A549 treated with RU486 at 1 μM for 4 hours (cell line): Measurements from ENCODE around the gene STX8. TPM values are rescaled to one million over a fixed set of nuclear protein-coding genes. Genes with fewer than 3 reads are reported as not detected.

Experiments
- total RNA-seq: library from RNA; stranded (reverse); fragments of 200-300 nt; extraction: Qiagen RNA extraction; gene quantifications from 5 replicates; pipeline ENCODE4 v1.2.3, GENCODE V29; 2022; ENCODE audit warnings: low read depth

Gene STX8, protein sequence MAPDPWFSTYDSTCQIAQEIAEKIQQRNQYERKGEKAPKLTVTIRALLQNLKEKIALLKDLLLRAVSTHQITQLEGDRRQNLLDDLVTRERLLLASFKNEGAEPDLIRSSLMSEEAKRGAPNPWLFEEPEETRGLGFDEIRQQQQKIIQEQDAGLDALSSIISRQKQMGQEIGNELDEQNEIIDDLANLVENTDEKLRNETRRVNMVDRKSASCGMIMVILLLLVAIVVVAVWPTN
- total RNA-seq: 63.1 to 92.3 TPM (median 68.8 TPM) in 5 replicates

DNA sequence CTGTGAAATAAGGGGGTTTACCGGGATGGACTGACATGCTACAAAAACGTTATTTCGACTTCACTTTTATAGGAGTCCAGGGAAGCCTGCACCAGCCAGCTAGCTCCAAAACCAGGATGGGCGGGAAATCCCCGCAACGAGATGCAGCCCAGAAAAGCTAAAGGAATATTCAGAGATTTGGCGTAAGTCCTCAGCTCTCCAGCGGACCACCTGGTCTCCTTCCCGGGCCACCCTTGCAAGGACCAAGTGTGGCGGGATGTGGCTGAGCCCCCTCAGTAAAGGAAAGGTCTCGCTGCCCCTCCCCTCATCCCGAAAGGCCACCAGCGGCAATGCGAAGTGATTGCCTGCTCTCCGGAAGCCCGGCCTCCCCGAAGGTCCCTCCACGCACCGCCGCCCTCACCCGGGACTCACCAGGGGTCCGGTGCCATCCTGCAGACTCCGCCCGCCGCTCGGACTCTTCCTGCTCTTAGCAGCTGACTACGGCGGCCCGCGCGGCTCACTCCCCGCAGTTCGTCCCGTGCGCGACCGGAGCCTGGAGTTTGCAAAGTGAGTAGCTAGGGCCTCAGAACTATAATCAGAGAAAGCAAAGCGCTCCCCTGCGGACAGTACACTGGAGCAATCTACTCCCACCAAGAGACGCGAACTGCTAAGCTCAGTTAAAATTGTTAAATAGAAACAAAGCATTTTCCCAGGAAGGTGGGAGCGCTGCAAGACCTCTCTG, at the start of gene STX8:
Gene STX8, minus strand, starts transcription at position 440 of the 721 bp plus-strand sequence. Its CDS starts 12 bp downstream, at position 428.

DNA sequence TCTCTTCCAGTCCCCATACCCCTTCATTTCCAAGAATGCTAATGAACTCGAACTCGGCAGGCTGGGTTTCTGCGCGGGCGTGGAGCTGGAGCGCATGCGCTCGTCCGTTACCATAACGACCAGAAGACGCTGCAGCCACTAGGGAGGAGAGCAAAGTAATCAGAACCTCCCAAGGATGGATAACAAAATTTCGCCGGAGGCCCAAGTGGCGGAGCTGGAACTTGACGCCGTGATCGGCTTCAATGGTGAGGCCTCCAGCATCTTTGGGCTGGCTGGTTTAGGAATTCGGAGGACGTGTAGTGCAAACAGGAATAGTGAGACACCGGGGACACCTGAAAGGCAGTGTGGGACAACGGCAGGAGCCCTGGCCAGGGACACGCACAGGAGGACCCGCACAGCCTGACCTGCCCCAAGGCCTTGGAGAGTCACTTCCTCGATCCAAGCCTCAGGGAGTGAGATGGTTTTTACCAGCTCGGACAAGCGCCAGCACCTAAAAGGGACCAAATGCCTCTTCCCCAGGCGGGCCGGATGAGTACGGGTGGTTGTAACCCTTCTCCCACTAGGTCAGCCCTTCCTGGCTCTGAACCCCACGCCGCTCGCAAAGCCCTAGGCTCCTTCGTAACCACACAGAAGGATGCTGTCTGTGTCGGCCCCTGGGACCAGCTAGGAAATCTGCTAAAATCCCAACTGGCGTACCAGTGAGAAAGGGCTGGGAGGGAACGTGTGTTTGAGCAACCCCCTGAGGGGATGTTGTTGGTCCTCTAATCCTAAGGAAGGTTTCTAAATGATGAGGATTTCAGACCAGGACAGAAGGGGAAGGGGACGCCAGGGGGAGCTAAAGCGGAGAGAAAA, 1.1 kb upstream of the STX8 start, which contains the start of gene CFAP52:
Gene CFAP52, plus strand, starts transcription at position 122 of the 852 bp plus-strand sequence. Its CDS starts 54 bp downstream, at position 176.

Other genes with a start within 250 kb of the STX8 start
- 0.20 to 0.74 TPM in 2 of 5 replicates, not detected in the others for gene CFAP52, start 822 bp upstream of the STX8 start, total RNA-seq
- 3.8 to 5.2 TPM (median 4.0 TPM) in 5 replicates for gene USP43, start 69.7 kb upstream of the STX8 start, total RNA-seq
- not detected in 5 replicates for gene DHRS7C, start 215.8 kb upstream of the STX8 start, total RNA-seq
- not detected in 5 replicates for gene GSG1L2, start 246.3 kb upstream of the STX8 start, total RNA-seq